H1 (cell line): ENCODE results near the gene TAX1BP1. TPM values are rescaled to one million over a fixed set of nuclear protein-coding genes. Genes with fewer than 3 reads are reported as not detected.

Experiments used
- CTCF ChIA-PET: fragments of 300-600 bp; sonication (Branson Sonifier 250); formaldehyde crosslinking; loops from one replicate; lab custom pipeline; 2021; ENCODE audit not compliant: partially characterized antibody; lab: Charles Lee
- POLR2A ChIA-PET: fragments of 300-600 bp; sonication (Branson Sonifier 250); formaldehyde crosslinking; loops from one replicate; lab custom pipeline; 2021; ENCODE audit warnings: inconsistent platforms; ENCODE audit not compliant: partially characterized antibody; lab: Charles Lee
- DNase-seq, 2 experiments: peaks; one replicate each; pipeline versions ENCODE4 v3.0.0 to v3.0.0-alpha.2; 2010 to 2022; ENCODE audit warnings: low spot score in 2 of 2, low read depth in 1 of 2, mixed read lengths in 1 of 2
- FAIRE-seq: peaks from 2 replicates; lab custom pipeline; 2011; peaks lifted over from hg19 to GRCh38; lab: Jason Lieb, UNC
- H2AFZ ChIP-seq: 2 replicates; pipeline ENCODE4 v1.8.1; 2012; ENCODE audit warnings: low read length, inconsistent platforms
- H2AK5ac ChIP-seq: 2 replicates; pipeline ENCODE4 v1.6.1; 2013; ENCODE audit warnings: low read depth, low read length
- H2BK120ac ChIP-seq: replicated peaks from 2 replicates; pipeline ENCODE3; 2013; ENCODE audit warnings: low read depth, low read length, inconsistent platforms
- H2BK12ac ChIP-seq: 2 replicates; pipeline ENCODE4 v1.6.1; 2013; ENCODE audit warnings: low read depth, low read length
- H2BK15ac ChIP-seq: 2 replicates; pipeline ENCODE4 v1.6.1; 2013; ENCODE audit warnings: low read length
- H2BK20ac ChIP-seq: 2 replicates; pipeline ENCODE4 v1.6.1; 2013; ENCODE audit warnings: low read length
- H2BK5ac ChIP-seq: 2 replicates; pipeline ENCODE4 v1.6.1; 2013; ENCODE audit warnings: low read depth, low read length
- H3K14ac ChIP-seq: 2 replicates; pipeline ENCODE4 v1.6.1; 2013; ENCODE audit warnings: inconsistent platforms; ENCODE audit not compliant: insufficient read length
- H3K18ac ChIP-seq: 2 replicates; pipeline ENCODE4 v1.6.1; 2013; ENCODE audit warnings: low read length; ENCODE audit errors: extremely low read depth
- H3K23ac ChIP-seq: 2 replicates; pipeline ENCODE4 v1.6.1; 2013; ENCODE audit warnings: inconsistent platforms; ENCODE audit not compliant: insufficient read length
- H3K23me2 ChIP-seq: 2 replicates; pipeline ENCODE4 v1.6.1; 2013; ENCODE audit warnings: low read depth, low read length
- H3K27ac ChIP-seq: 2 replicates; pipeline ENCODE4 v1.6.1; 2011; ENCODE audit warnings: low read depth, low read length, inconsistent platforms
- H3K27me3 ChIP-seq, 4 experiments: replicated peaks in 1 of 4; 1 replicate in 1 of 4; 2 replicates in 3 of 4; pipeline versions ENCODE4 v1.6.1 to v1.8.1; 2011 to 2013; ENCODE audit warnings: low read length in 3 of 4, mild to moderate bottlenecking in 3 of 4, inconsistent platforms in 2 of 4, mixed read lengths in 2 of 4, moderate library complexity in 1 of 4; ENCODE audit not compliant: control insufficient read depth in 3 of 4, insufficient read depth in 3 of 4; ENCODE audit errors: extremely low read depth in 1 of 4
- H3K36me3 ChIP-seq, 4 experiments: 2 replicates each; pipeline versions ENCODE4 v1.6.1 to v1.8.1; 2011 to 2013; ENCODE audit warnings: mild to moderate bottlenecking in 4 of 4, low read length in 3 of 4, moderate library complexity in 2 of 4, control low read depth in 1 of 4, inconsistent platforms in 1 of 4; ENCODE audit not compliant: insufficient read depth in 4 of 4, control insufficient read depth in 2 of 4
- H3K4ac ChIP-seq: replicated peaks from 2 replicates; pipeline ENCODE3; 2013; ENCODE audit warnings: low read length, low read depth, mixed read lengths, inconsistent platforms; ENCODE audit not compliant: insufficient read length
- H3K4me1 ChIP-seq, 4 experiments: replicated peaks in 1 of 4; 1 replicate in 1 of 4; 2 replicates in 3 of 4; pipeline versions ENCODE4 v1.6.1 to v1.8.1; 2011 to 2013; ENCODE audit warnings: low read length in 3 of 4, inconsistent platforms in 2 of 4, mixed read lengths in 1 of 4; ENCODE audit not compliant: insufficient read depth in 4 of 4, control insufficient read depth in 3 of 4
- H3K4me2 ChIP-seq, 2 experiments: 2 replicates each; pipeline versions ENCODE4 v1.6.1 to v1.8.1; 2011 to 2013; ENCODE audit warnings: low read depth in 2 of 2, low read length in 2 of 2, control low read depth in 1 of 2, inconsistent platforms in 1 of 2, mild to moderate bottlenecking in 1 of 2; ENCODE audit not compliant: insufficient read depth in 1 of 2
- H3K4me3 ChIP-seq, 4 experiments: fragments of 200-600, 300-600 bp in 1 of 4; sonication (generic), shearing (Covaris generic), sonication (Bioruptor Twin) in 1 of 4; 2 replicates each; pipeline versions ENCODE4 v1.5.1 to v1.8.1; 2011 to 2016; ENCODE audit warnings: low read length in 4 of 4, low read depth in 3 of 4, control low read depth in 2 of 4, inconsistent platforms in 2 of 4, mild to moderate bottlenecking in 2 of 4, mixed read lengths in 1 of 4, moderate library complexity in 1 of 4; ENCODE audit not compliant: insufficient read depth in 2 of 4; ENCODE audit errors: extremely low read depth in 1 of 4
- H3K56ac ChIP-seq: replicated peaks from 2 replicates; pipeline ENCODE3; 2013; ENCODE audit warnings: low read depth, mild to moderate bottlenecking, mixed read lengths, low read length, inconsistent platforms; ENCODE audit not compliant: insufficient read length
- H3K79me1 ChIP-seq: 2 replicates; pipeline ENCODE4 v1.6.1; 2013; ENCODE audit warnings: low read depth, low read length, control low read depth
- H3K79me2 ChIP-seq, 2 experiments: 2 replicates each; pipeline versions ENCODE4 v1.6.1 to v1.8.1; 2012 to 2013; ENCODE audit warnings: low read length in 2 of 2, mild to moderate bottlenecking in 2 of 2, inconsistent platforms in 1 of 2; ENCODE audit not compliant: insufficient read depth in 2 of 2, control insufficient read depth in 1 of 2
- H3K9ac ChIP-seq, 4 experiments: replicated peaks in 1 of 4; 1 replicate in 1 of 4; 2 replicates in 3 of 4; pipeline versions ENCODE4 v1.6.1 to v1.8.1; 2011 to 2013; ENCODE audit warnings: low read depth in 3 of 4, low read length in 3 of 4, control low read depth in 2 of 4, mild to moderate bottlenecking in 2 of 4, moderate library complexity in 2 of 4, inconsistent platforms in 1 of 4; ENCODE audit errors: extremely low read depth in 1 of 4
- H3K9me3 ChIP-seq, 2 experiments: 2 replicates each; pipeline versions ENCODE4 v1.6.1 to v1.8.1; 2012 to 2013; ENCODE audit warnings: mild to moderate bottlenecking in 2 of 2, moderate library complexity in 2 of 2, control low read depth in 1 of 2, inconsistent platforms in 1 of 2, low read depth in 1 of 2, low read length in 1 of 2, mixed read lengths in 1 of 2; ENCODE audit not compliant: insufficient read depth in 2 of 2
- H4K20me1 ChIP-seq, 2 experiments: replicated peaks in 1 of 2; 2 replicates each; pipeline versions ENCODE3 to v1.8.1; 2011 to 2013; ENCODE audit warnings: inconsistent platforms in 2 of 2, low read length in 2 of 2, mild to moderate bottlenecking in 1 of 2; ENCODE audit not compliant: insufficient read depth in 2 of 2, control insufficient read depth in 1 of 2
- H4K5ac ChIP-seq: 2 replicates; pipeline ENCODE4 v1.6.1; 2013; ENCODE audit warnings: low read length, low read depth, mixed read lengths, inconsistent platforms; ENCODE audit not compliant: insufficient read length
- H4K8ac ChIP-seq: 2 replicates; pipeline ENCODE4 v1.8.0; 2013; ENCODE audit warnings: mild to moderate bottlenecking, moderate library complexity, low read length, inconsistent platforms; ENCODE audit not compliant: insufficient read depth; ENCODE audit errors: extremely low read depth
- H4K91ac ChIP-seq: replicated peaks from 2 replicates; pipeline ENCODE3; 2013; ENCODE audit warnings: low read length, mixed read lengths, inconsistent platforms; ENCODE audit not compliant: insufficient read length
- EZH2 ChIP-seq: fragments of 200-600 bp; sonication (generic); IDR thresholded peaks from 2 replicates; pipeline ENCODE4 v1.7.1; 2012; ENCODE audit warnings: low read depth, mild to moderate bottlenecking, moderate library complexity, low read length, inconsistent platforms; ENCODE audit not compliant: severe bottlenecking
- KDM5A ChIP-seq: fragments of 200-600 bp; IDR thresholded peaks from 2 replicates; pipeline ENCODE4 v1.7.1; 2012; ENCODE audit warnings: mild to moderate bottlenecking, low read length, inconsistent platforms, mixed read lengths
- MAX ChIP-seq: IDR thresholded peaks from 2 replicates; pipeline ENCODE4 v1.6.1; 2012; ENCODE audit warnings: inconsistent platforms
- RXRA ChIP-seq: IDR thresholded peaks from 2 replicates; pipeline ENCODE4 v1.6.1; 2011; ENCODE audit warnings: low read depth, mild to moderate bottlenecking, low read length, moderate library complexity; ENCODE audit not compliant: insufficient read depth
- SRF ChIP-seq: IDR thresholded peaks from 2 replicates; pipeline ENCODE4 v1.6.1; 2011; ENCODE audit warnings: mild to moderate bottlenecking, low read depth, low read length, moderate library complexity
- WGBS, 2 experiments: shearing (Covaris generic) in 1 of 2; methylation state at CpG; one replicate each; pipeline versions ENCODE4 v1.1.6 to v1.1.7; 2013 to 2015; ENCODE audit warnings: low lambda C conversion rate in 2 of 2, mixed read lengths in 2 of 2, inconsistent platforms in 1 of 2, low coverage in 1 of 2, missing lambda C conversion rate in 1 of 2; ENCODE audit not compliant: insufficient replicate concordance in 2 of 2, insufficient coverage in 1 of 2, insufficient read length in 1 of 2; ENCODE audit errors: extremely low coverage in 1 of 2, missing lambda C conversion rate in 1 of 2; 5-methylcytosine and 5-hydroxymethylcytosine counted together
- polyA plus RNA-seq, 7 experiments: library from polyadenylated mRNA; depleted of rRNA in 3 of 7; stranded (reverse) in 5 of 7; unstranded in 2 of 7; fragments of >200 nt in 5 of 7; fragments of 200-250 nt in 2 of 7; gene quantifications; 1 replicate in 5 of 7; 2 replicates in 1 of 7; 4 replicates in 1 of 7; pipeline versions ENCODE4 v1.2.1 to v1.2.3, GENCODE V29; 2011 to 2013; ENCODE audit warnings: missing spikeins in 2 of 7, mixed read lengths in 2 of 7
- total RNA-seq: library from RNA; stranded (reverse); fragmentation: NEBNext Ultra II Directional; extraction: Animal tissue kit (Norgen Biotek cat#: 25700); gene quantifications from 2 replicates; pipeline ENCODE4 v1.2.1, GENCODE V29; 2021

Gene TAX1BP1
- total and polyA plus RNA-seq, 2 of the 8 experiments (the other 6 are each of a cell fraction or from before 2014, with no cell fraction given) = 56.0 to 62.7 TPM

GRCh38 chr7:27765841-27766240, 25.9 kb downstream of the TAX1BP1 start:
- Histone ChIP-seq H2BK12ac (no peak overlapping the region), H4K8ac (no peak overlapping the region), H3K23ac (no peak overlapping the region), H2BK5ac (no peak overlapping the region), H3K36me3 (peaks cover 0 to 10% (median 5%) of the 10 kb centered on the region in 4 experiments; a peak in 3 of 8 replicates), H4K5ac (no peak overlapping the region), H4K20me1 (no peaks in the 10 kb centered on the region), H3K4me3 (no peak overlapping the region), H2AK5ac (no peak overlapping the region), H3K14ac (no peak overlapping the region), H3K4me1 (no peaks in the 10 kb centered on the region), H2AFZ (no peak overlapping the region), H3K79me2 (peaks cover 0 to 12% of the 10 kb centered on the region in 2 experiments; a peak in 2 of 4 replicates), H2BK15ac (no peak overlapping the region), H3K9me3 (peaks cover 0 to 3% of the 10 kb centered on the region in 2 experiments; a peak in 1 of 4 replicates), H3K27ac (no peak overlapping the region), H3K4ac (no peak overlapping the region), H3K79me1 (no peaks in the 10 kb centered on the region), H3K4me2 (no peak overlapping the region), H2BK20ac (no peak overlapping the region), H3K23me2 (no peaks in the 10 kb centered on the region), H3K18ac (no peak overlapping the region), H4K91ac (no peak overlapping the region), H3K27me3 (no peaks in the 10 kb centered on the region), H2BK120ac (no peak overlapping the region), H3K56ac (no peak overlapping the region), H3K9ac (no peak overlapping the region)
- no peak for FAIRE-seq
- POLR2A ChIA-PET = interaction anchor here (3.3 kb wide), 1 partner anchor 26 kb away, joined by 10 read pairs; the partner anchor contains the start of gene TAX1BP1
- CTCF ChIA-PET = interaction anchor here (0.6 to 2.2 kb wide), 3 partner anchors 9 to 21 kb away, joined by 3 to 7 read pairs (median 6); no protein-coding TSS in a partner anchor
- no peak for DNase-seq
- WGBS, 2 experiments = 91% methylated on average over 11 of the region's 11 CpGs; no CpG with 5 or more reads in 1 of the 2 experiments
- TF ChIP-seq KDM5A (no peak), RXRA (no peak), SRF (no peak), MAX (no peak), EZH2 (no peak)
